HepG2 (cell line): ENCODE results near the gene DPEP2NB.

Experiments used
- NR3C1 ChIP-seq: sonication (generic); formaldehyde crosslinking; IDR thresholded peaks from 2 replicates; pipeline ENCODE4 v1.4.0; 2020; ENCODE audit warnings: missing genetic modification reagents
- POLR2AphosphoS5 ChIP-seq: IDR thresholded peaks from 2 replicates; pipeline ENCODE4 v1.6.1; 2012; ENCODE audit warnings: low read depth, low read length
- SUZ12 ChIP-seq: fragments of 150-350 bp; IDR thresholded peaks from 2 replicates; pipeline ENCODE4 v1.6.1; 2014; ENCODE audit warnings: low read depth, low read length

DNA sequence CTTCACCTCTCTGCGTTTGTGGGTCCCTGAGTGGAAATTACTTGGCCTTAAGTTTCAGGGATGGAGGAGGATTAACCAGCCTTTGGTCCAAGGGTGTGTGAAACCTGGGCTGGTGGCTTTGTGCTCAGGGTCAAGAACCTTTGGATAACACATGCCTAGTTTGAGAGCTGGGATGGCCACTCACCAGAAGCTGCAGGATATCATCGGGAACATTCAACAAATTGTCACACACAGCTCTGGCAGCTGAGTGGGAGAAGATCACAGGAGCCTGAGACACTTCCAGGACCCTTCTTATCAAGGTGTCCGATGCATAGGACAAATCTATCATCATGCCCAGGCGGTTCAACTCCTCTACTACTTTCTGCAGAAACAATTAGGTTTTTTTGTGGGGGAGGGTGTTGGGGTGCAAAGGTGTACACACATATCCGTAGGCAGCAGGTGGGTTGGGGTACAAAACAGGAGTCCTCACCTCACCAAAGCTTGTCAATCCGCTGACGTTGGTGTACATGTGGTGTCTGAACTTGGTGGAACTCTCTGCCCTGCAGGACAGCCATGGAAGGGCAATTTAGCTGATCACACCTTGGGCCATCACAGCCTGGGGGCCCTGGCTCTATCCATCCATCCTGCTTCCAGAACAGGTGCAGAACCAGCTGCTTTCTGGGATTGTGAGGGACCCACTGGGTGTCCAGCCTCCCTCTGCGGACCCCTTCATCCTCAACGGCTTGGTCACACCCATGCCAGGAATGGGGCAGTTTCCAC, 38.1 kb downstream of the DPEP2NB start:
- TF ChIP-seq POLR2AphosphoS5 (no peak), NR3C1 (no peak), SUZ12 (no peak)
